Glomerular visceral epithelial cell (primary cell): ENCODE results near the gene KIAA0513.
A peak's percentile ranks its signal among the peaks of the same experiment; 100 is the strongest.
"Not testable (repeated sequence)": the region's sequence is repeated elsewhere in the genome, so short reads cannot be mapped to it uniquely, and the experiment has no call there.

ENCODE experiments used
- DNase-seq: peaks from one replicate; pipeline ENCODE4 v3.0.0-alpha.2; 2016; ENCODE audit errors: extremely low spot score

The KIAA0513 gene

DNA sequence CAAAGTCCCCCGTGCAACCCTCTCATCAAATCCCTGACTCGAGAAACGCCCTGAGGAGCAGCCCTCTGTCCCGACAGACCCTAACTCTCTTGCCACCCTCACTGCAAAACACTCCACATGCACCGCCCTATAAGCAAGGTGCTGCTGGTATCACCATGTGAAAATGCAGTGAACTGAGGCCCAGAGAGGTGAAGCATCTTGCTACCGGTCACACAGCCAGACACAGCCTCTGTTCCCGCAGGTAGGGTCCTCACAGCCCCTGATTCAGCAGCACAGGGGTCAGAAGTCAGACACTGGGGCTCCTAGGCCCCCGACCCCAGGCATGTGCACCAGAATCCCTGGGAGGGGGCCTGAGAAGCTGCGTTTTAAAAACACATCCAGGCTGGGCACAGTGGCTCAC, 83.6 kb downstream of the KIAA0513 start:
- no peak for DNase-seq

DNA sequence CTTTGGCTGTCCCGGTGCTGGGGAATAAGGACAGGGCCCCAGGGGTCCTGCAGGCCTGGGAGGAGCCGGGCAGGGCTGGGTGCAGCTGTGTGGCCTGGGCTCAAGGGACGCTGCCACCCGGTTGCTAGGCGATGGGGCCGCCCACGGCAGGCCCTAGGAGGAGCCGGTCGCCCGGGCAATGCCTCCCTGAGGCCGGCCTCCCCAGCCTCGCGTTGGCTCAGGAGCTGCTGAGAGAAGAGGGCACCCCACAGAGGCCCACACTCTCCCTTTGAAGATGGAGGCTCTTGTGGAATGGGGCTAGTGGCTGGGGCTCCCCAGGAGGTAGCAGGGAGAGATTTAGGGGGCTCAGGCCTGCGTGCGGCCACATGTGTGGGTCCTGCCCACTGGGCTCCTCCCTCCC, 84.8 kb downstream of the KIAA0513 start, which contains the start of gene CIBAR2:
Gene CIBAR2, minus strand, starts transcription at position 109 of the 400 bp plus-strand sequence. CDS start 120 bp downstream, outside the sequence.
- DNase-seq = no peak

DNA sequence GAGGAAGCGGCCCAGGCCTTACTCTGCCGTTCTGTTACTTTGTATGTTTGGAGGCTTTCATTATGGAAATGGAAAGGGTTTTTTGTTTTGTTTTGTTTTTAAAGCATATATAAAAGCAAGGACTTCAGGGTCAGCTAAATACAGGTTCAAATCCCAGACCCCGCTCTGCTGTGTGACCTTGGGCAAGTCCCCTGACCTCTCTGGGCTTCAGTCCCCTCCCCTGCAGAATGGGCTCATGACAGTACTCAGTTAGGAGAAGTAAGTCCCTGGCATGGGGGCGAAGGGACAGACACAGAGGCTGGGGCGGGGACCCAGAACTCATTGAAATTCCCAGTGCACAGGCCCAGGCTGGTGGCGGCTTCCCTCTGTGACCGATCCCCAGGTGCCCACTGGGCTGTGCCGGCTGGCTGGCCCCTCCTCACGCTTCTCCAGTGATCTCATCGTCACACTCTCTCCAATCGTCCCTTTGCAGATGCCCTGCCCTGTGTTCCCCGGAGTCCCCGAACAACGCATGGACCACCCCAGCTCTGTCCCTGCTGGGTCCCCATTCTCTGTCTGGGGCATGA, 85.7 kb downstream of the KIAA0513 start:
- no peak for DNase-seq

DNA sequence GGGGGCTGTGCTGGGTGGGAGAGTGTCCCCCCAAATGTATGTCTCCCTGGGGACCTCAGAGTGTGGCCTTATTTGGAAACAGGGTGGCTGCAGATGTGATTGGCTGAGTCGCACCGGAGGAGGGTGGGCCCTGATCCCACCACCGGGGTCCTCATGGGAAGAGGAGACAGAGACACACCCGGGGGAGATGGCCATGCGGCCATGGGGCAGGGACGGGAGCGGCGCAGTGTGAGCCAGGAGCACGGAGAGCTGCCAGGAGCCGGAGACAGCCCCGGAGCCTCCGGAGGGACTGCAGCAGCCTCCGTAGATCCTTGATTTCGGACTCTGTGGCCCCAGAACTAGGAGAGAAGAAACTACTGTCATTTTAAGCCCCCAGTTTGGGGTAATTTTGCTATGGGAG, 86.3 kb downstream of the KIAA0513 start:
- no peak for DNase-seq

DNA sequence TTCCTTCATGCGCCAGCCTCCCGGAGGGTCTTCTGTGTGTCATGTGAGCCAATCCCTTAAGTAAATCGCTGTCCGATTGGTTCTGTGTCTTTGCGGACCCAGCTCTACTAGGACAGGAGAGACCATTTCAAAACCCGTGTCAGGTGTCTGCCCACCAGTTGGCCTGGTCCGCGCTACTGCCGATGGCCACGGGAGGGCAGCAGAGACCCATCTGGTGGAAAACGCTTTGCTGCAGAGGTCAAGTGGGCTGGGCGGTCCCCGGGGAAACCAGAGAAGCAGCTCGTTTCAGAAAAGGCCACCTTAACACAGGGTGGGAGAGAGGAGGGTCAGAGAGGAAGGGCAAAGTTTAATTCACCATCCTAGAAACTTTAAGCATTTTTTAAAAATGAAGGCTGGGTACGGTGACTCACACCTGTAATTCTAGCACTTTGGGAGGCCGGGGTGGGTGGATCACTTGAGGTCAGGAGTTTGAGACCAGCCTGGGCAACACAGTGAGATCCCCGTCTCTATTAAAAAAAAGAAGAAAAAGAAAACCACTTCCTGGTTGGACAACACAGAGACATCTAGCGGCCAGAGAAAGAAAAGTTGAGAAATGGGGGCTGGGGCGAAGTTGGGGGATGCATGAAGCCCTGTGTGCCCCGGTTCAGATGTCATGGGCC, 87.4 kb downstream of the KIAA0513 start:
- DNase-seq = peak; percentile 78

DNA sequence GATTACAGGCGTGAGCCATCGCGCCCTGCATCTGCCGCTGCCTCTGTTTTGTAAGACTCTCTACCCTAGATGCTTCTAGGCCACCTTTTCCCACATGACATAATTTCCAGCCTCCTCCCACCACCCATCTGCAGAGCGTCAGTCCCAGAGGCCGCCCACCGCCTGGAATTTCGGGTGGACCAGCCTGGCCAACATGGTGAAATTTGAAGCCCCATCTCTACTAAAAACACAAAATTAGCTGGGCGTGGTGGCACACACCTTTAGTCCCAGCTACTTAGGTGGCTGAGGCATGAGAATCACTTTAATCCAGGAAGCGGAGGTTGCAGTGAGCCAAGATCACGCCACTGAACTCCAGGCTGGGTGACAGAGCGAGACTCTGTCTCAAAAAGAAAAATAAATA, 89.8 kb downstream of the KIAA0513 start:
- DNase-seq = no peak

DNA sequence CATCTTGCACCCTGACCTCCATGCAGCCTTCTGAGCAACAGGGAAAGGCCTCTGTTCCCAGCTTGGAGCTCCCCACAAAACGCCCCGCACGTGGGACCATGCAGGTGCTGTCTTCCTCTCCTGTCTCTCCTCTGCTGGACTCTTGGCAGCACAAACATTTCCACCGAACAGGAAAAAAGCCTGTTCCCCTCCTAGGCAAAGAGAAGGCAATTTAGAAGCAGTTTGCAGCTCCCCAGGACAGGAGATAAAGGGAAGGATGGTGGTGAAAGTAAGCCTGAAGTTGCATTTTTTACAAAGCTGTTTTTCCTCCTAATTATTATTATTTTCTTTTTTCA, 92.4 kb downstream of the KIAA0513 start:
- no peak for DNase-seq

DNA sequence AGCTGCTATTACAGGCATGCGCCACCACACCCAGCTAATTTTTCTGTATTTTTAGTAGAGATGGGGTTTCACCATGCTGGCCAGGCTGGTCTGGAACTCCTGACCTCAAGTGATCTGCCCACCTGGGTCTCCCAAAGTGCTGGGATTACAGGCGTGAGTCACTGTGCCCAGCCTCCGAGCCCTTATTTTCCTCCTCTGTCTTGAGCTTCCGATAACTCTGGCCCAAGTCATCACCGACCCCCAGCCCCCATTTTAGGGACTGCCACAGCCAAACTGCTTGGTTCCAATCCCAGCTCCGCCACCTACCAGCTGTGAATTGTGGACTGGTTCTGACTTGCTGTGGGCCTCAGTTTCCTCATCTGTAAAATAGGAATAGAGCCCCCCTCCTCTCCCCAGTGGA, 95.8 kb downstream of the KIAA0513 start:
- not testable (repeated sequence) for DNase-seq

DNA sequence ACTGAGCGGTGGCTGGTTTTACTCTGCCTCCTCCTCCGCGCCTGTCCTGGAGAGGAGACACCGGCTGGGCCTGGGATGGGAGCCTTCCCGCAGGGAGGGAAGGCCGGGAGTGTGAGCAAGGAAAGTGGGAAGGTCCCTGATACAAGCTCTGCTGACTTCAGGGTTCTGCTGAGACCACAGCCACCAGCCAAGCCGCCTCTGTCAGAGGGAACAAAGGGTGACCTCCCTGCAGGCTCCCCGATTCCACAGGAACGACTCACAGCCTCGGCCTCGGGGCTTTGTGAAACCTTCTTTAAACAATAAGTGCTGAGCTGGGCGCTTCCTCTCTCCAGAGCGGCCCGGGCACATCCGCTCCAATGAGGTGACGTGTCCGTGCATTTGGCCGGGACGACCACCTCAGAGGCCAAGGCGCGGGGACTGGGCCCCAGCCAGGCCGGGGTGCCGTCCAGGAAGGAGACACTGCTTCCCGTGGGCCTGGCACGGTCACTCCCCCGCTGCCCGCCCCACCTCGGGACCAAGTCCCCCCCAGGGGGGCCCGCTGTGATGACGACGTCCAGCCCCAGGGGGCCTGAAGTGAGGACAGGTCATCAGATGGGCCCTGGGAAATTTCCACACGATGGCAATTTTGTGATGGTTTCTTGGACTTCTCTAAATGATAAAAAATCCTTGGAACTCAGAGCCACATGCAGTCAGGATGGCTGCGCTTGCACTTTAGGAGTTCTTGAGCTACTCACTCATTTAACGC, 96.5 kb downstream of the KIAA0513 start:
- peak; percentile 43 for DNase-seq

DNA sequence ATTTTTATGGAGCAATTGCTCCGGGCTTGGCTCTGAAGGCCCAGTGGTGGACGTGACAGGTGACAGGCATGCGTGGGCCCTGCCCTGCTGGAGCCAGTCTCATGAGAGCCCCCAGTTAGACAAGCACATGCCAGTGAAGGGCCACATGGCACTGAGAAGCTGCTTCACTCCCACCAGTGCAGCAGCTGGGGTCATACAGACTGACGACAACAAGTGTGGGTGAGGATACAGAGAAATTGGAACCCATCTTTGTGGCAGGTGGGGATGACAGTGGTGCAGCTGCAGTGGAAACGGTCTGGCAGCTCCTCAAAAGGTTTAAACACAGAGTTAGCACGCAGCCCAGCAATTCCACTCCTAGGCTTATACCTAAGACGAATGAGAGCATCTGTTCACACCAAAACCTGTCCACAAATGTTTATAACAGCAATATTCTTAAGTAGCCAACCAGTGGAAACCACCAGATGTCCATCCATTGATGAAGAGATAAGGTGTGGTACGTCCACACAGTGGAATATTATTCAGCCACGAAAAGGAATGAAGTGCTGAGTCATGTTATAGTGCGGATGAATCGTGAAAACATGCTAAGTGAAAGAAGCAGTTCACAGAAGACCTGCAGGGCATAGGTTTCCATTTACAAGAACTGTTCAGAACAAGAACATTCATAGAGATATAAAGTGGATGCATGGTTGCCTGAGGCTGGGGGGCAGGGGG, 97.2 kb downstream of the KIAA0513 start:
- DNase-seq = no peak

DNA sequence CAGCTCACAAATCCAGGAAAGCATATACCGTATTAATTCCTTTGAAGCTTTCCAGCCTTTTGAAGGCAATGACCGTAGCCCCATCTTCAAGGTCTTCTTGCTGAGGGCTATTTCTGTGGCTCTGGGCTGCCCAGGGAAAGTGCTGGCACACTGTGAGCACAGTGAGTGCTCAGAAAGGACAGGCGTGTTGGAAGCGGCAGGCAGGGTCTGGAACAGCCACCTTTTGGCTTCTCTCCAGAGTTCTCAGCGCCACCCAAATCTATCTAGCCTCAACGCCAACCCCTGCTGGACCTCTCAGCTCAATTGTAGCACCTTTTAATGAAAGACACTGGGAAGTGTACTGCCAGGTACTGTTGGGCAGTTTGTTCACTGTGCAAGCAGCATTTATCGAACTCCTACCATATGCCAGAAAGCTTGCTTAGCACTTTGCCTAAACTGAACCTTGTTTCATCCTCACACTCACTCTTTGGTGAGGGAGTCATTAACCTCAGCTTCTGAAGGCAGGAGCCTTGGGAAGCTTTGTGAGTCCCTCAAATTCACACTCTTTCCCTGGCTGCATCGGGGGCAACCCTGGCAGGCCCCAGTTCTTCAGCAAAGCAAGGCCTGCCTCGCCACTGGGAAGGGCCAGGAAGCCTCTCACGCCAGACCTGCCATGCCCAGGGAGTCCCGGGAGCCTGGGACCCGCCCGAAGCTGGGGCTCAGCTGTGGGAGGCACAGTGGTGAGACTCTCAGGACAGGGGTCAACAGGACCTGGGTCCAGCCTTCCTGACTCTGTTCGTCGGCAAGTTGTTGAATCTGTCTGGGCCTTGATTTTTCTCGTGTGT, 98.2 kb downstream of the KIAA0513 start:
- no peak for DNase-seq

DNA sequence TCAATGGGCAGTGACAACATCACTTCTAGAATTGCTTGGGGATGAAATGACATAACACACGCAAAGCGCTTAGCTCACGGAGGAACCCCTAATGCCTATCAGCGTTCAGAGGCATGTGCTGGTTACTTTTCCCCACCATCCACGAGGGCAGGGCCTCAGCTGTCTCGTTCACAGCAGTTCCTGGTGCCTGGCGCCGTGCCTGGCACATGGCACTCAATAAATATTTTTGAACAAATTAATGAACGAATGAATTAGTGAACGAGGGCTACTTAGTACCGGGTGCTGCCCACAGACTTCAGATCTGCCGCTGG, 98.8 kb downstream of the KIAA0513 start:
- no peak for DNase-seq

DNA sequence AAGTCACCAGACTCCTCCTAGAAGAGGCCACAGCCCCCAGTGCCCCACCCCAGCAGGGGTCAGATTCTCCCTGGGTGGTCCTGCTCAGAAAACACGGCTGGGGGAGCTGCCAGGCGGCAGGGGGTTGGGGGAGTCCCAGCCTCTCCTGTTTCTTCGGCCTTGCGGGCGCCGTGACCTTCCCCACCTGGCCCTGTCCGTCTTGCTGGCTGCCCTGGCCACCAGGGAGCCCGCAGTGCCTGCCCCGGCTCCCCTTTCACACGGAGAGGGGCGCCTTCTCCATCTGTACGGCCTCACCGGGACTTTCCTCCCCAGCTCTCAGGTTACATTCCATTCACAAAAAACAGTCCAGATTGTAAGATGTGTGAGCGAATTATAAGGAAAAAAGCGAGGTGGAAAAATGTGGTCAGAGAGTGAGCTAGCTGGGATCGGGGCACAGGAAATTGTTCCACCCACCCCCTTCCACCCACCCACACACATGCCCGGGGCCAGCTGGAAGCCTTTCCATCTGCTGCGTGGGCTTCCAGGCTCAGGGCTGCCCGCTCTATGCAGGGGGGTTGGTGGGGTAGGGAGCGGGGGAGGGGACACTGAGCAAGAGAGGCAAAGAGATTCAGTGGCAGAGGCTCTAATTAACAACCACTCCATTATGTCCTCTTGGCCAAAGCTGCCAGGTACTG, 99.2 kb downstream of the KIAA0513 start:
- DNase-seq = peak; percentile 59

DNA sequence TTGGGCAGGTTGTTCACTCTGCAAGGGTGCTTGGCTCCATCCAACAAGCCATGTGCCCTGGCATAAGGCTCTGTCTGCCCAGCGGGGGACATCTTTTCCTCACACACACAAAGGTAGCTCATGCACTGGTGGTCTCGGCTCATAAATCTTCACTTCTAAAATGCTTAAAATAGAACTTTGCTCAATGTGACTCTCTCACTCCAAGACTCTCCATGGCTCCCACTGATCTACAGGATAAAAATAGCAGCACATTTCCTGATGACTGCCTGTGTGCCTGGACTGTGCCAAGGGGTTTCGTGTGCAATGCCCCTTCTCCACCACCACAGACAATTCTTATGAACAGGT, 99.8 kb downstream of the KIAA0513 start:
- DNase-seq = no peak

DNA sequence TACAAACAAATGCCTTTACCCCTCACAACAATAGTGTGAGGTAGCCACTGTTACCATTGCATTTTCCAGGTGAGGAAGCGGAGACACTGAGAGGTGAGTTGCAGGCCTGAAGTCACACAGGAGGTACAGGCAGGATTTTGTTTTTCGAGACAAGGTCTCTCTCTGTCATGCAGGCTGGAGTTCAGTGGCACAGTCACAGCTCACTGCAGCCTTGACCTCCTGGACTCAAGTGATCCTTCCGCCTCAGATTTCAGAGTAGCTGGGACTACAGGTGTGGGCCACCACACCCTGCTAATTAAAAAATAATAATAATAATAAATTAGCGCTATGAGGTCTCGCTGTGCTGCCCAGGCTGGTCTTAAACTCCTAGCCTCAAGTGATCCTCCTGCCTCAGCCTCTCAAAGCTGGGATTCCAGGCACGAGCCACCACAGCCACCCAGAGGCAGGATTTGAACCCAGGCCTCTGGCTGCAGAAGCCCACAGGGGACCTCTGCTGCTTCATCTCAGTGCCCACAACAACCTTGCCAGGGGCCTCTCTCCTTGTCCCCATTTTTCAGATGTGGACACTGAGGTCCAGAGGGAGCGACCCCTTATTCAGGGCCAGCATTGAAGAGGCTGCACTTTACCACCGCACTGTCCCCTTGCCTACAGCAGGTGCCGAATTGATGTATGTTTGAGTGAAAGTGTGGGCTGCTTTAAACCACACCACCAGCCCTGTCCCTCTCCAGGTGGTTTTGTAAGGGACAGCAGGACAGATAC, 100.7 kb downstream of the KIAA0513 start:
- no peak for DNase-seq

DNA sequence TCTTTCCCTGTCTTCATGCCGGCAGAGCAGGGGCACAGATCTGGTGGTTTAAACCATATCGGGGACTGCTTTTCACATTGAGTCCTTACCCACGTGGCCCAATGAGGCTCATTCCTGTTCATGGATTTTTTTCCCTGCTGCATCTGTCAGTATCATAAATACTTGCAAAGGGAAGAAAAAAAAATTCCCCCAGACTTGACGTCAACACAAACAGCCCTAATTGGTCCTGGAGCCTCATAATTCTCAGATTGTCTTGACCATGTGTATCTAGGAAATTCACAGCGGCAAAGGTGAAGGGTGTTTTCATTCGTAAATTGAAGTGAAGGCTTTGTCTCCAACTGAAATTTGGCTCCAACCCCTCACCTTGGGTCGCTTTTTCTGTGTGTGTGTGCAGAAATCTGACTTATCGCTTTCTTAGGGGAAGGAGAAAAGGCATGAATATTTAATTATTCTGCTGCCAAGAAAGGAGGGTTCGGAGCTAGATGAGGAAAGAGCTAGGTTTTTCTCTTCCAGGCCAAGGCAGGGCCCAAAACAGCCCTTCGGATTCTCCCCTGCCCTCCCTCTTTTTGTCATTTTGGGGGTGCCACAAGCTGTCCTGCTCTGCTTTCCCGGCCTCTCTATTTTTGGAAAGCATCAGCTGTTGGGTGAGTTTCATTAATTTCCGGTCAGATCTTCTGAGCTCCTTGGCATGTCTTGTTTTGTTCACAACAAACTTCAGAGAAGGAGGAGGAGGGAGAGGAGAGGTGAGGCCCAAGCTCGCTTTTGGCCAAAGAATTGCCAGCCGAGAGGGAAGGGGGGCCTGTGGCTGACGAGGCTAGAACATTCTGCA, 102.5 kb downstream of the KIAA0513 start:
- no peak for DNase-seq

DNA sequence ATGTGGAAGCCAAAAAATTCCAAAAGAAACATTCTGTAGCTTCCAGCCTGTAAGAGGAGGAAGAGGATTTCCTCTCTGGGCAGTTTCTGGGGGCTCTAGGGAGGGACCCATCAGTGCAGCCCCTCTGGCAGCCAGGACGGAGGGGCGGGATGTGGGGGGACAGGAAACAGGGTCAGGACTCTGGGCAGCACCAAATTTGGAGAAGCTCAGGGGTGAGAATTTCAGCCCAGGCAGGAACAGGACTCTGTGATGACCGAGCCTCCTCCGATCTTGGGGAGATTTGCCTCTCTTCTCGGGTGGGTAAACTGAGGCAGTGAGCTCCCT, 103.1 kb downstream of the KIAA0513 start:
- no peak for DNase-seq

DNA sequence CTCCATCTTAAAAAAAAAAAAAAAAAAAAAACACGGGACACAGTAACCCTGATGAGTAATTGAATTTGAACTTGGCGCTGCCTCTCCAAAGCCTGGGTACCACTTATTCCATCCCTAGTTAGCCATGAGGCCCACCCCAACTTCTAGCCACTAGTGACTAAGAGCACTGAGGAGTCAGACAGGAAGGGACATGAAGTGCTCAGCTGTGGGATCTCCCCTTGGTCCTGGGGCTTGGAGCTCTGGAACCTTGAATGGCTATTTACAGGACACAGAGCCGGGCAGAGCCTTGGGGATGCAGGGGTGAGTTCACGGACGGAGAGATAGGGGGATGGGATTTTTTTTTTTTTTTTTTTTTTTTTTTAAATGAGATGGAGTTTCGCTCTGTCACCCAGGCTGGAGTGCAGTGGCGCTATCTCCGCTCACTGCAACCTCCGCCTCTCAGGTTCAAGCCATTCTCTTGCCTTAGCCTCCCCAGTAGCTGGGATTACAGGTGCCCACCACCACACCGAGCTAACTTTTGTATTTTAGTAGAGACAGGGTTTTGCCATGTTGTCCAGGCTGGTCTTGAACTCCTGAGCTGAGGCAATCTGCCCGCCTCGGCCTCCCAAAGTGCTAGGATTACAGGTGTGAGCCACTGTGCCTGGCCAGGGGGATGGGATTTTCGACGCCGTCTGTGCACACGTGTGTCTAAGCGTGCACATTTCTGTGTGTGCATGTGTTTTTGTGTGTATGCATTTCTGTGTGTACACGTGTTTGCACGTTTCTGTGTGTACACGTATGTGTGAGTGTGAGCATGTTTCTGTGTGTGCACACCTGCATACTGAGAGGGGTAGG, 105.1 kb downstream of the KIAA0513 start:
- DNase-seq = no peak

DNA sequence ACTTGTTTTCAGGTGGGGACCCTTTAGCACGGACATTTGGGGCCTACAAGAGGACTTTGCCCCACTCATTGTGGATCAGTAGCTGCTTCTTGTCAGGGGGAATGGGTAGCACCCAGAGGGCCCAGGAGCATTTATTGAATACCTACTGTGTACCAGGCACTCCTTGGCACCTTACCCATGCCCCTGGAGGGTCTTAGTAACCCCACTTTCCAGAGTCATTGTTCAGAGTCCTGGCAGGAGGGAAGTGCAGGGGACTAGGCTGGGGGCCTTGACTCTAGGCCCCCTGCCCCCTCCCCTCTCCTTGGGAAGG, 105.7 kb downstream of the KIAA0513 start:
- DNase-seq = no peak
